ENCODE data around the gene WBP4. TPM values are rescaled to one million over a fixed set of nuclear protein-coding genes. Genes with fewer than 3 reads are reported as not detected.

WBP4 gene
- total RNA-seq, 2 experiments from 2014 or later, result 6.9 to 7.4 TPM

- H3K27me3 Mint-ChIP-seq, result no peaks in the 10 kb centered on the region
- no peak overlapping the region for H3K4me3 ChIP-seq (ENCODE audit: low read length)
- H3K4me1 Mint-ChIP-seq (ENCODE audit: low read depth), result peaks cover 57% of the 10 kb centered on the region
- POLR2A ChIA-PET, result interaction anchor here (0.6 to 2.5 kb wide), 5 partner anchors 35 to 409 kb away, joined by 3 to 25 read pairs (median 4); partner anchors contain the start of gene ELF1
- peak; percentile 77 for ATAC-seq (ENCODE audit: poor library complexity)
- intact Hi-C loops (cut with DNase I, micrococcal nuclease), result loop anchor here (1.0 to 2.0 kb wide), 3 partner anchors 74 to 80 kb away; no protein-coding TSS in a partner anchor
- H3K9me3 ChIP-seq (ENCODE audit: control insufficient read depth in 1 of 2, insufficient read depth in 1 of 2, low read length in 2 of 2), result no peaks in the 10 kb centered on the region
- peak; percentile 76 for TF ChIP-seq CTCF (IDR thresholded peaks at IDR 0.05)
- peak in 10 of 14 experiments; percentile 5 to 80 (median 24) for DNase-seq
- peaks cover 16% of the 10 kb centered on the region for H3K4me1 ChIP-seq (ENCODE audit: insufficient read depth, low read length)
- peak overlapping the region; percentile 56 for H3K27ac Mint-ChIP-seq
- H3K4me3 Mint-ChIP-seq, result peak overlapping the region; percentile 39
- no peak overlapping the region for H3K27ac ChIP-seq (ENCODE audit: low read depth in 1 of 2, low read length in 2 of 2)
- CTCF ChIA-PET, result interaction anchor here (0.6 to 3.4 kb wide), 26 partner anchors 8 to 173 kb away, joined by 3 to 20 read pairs (median 6); partner anchors contain the start of gene ELF1
- no peaks in the 10 kb centered on the region for H3K27me3 ChIP-seq (ENCODE audit: control insufficient read depth in 1 of 2, insufficient read depth in 2 of 2, low read length in 2 of 2)
- no peaks in the 10 kb centered on the region for H3K36me3 ChIP-seq (ENCODE audit: insufficient read depth, low read length)
- no peaks in the 10 kb centered on the region for H3K9me3 Mint-ChIP-seq
- H3K36me3 Mint-ChIP-seq (ENCODE audit: low read depth), result peaks cover under 1% of the 10 kb centered on the region
These were observed 7.0 kb upstream of the WBP4 start for GRCh38 chr13:41054212-41054877.

GRCh38 chr13:41054919-41055619 lies 6.2 kb upstream of the WBP4 start:
- CTCF ChIA-PET, result interaction anchor here (0.6 to 3.4 kb wide), 23 partner anchors 9 to 172 kb away, joined by 3 to 20 read pairs (median 7); partner anchors contain the start of gene ELF1
- Histone ChIP-seq H3K9me3 (ENCODE audit: control insufficient read depth in 1 of 2, insufficient read depth in 1 of 2, low read length in 2 of 2) (no peaks in the 10 kb centered on the region), H3K27ac (ENCODE audit: low read depth in 1 of 2, low read length in 2 of 2) (no peak overlapping the region), H3K4me3 (ENCODE audit: low read length) (no peak overlapping the region), H3K36me3 (ENCODE audit: insufficient read depth, low read length) (no peaks in the 10 kb centered on the region), H3K4me1 (ENCODE audit: insufficient read depth, low read length) (peaks cover 20% of the 10 kb centered on the region), H3K27me3 (ENCODE audit: control insufficient read depth in 1 of 2, insufficient read depth in 2 of 2, low read length in 2 of 2) (no peaks in the 10 kb centered on the region)
- Mint-ChIP-seq H3K27ac (peak overlapping the region; percentile 2), H3K36me3 (ENCODE audit: low read depth) (peaks cover 8% of the 10 kb centered on the region), H3K4me1 (ENCODE audit: low read depth) (peaks cover 56% of the 10 kb centered on the region), H3K9me3 (no peaks in the 10 kb centered on the region), H3K4me3 (no peak overlapping the region), H3K27me3 (no peaks in the 10 kb centered on the region)
- DNase-seq, result peak in 2 of 14 experiments; percentile 41 to 47
- POLR2A ChIA-PET, result interaction anchor here (0.6 to 2.5 kb wide), 4 partner anchors 36 to 408 kb away, joined by 3 to 25 read pairs (median 4); partner anchors contain the start of gene ELF1
- peak; percentile 19 for TF ChIP-seq CTCF (IDR thresholded peaks at IDR 0.05)
- no peak for ATAC-seq (ENCODE audit: poor library complexity)
- intact Hi-C loops (cut with DNase I, micrococcal nuclease), result loop anchor here (1.0 to 5.0 kb wide), 5 partner anchors 74 to 167 kb away; no protein-coding TSS in a partner anchor

- intact Hi-C loops (cut with DNase I, micrococcal nuclease), result loop anchor here in 1 of 2 experiments (5.0 kb wide), 2 partner anchors 134 to 166 kb away; no protein-coding TSS in a partner anchor
- H3K4me3 ChIP-seq (ENCODE audit: low read length), result no peak overlapping the region
- Mint-ChIP-seq H3K36me3 (ENCODE audit: low read depth) (peaks cover 19% of the 10 kb centered on the region), H3K4me3 (no peak overlapping the region), H3K4me1 (ENCODE audit: low read depth) (peaks cover 60% of the 10 kb centered on the region), H3K9me3 (no peaks in the 10 kb centered on the region), H3K27me3 (peaks cover 10% of the 10 kb centered on the region), H3K27ac (peak overlapping the region; percentile 8)
- no peaks in the 10 kb centered on the region for H3K9me3 ChIP-seq (ENCODE audit: control insufficient read depth in 1 of 2, insufficient read depth in 1 of 2, low read length in 2 of 2)
- no peaks in the 10 kb centered on the region for H3K36me3 ChIP-seq (ENCODE audit: insufficient read depth, low read length)
- ChIA-PET POLR2A (no interaction called here), CTCF (interaction anchor here (1.8 to 2.9 kb wide), 2 partner anchors 81 to 82 kb away, joined by 6 to 11 read pairs; no protein-coding TSS in a partner anchor)
- no peaks in the 10 kb centered on the region for H3K27me3 ChIP-seq (ENCODE audit: control insufficient read depth in 1 of 2, insufficient read depth in 2 of 2, low read length in 2 of 2)
- no peak for TF ChIP-seq CTCF (IDR thresholded peaks at IDR 0.05)
- peaks cover 20% of the 10 kb centered on the region for H3K4me1 ChIP-seq (ENCODE audit: insufficient read depth, low read length)
- DNase-seq (no peak), ATAC-seq (ENCODE audit: poor library complexity) (no peak)
- no peak overlapping the region for H3K27ac ChIP-seq (ENCODE audit: low read depth in 1 of 2, low read length in 2 of 2)
These were observed 5.1 kb upstream of the WBP4 start for GRCh38 chr13:41056194-41056593.
